ENCODE measurements around the gene YAF2. TPM values are rescaled to one million over a fixed set of nuclear protein-coding genes. Genes with fewer than 3 reads are reported as not detected.
A peak's percentile ranks its signal among the peaks of the same experiment; 100 is the strongest.

YAF2 gene
- total and polyA plus RNA-seq, 2 donors (not counting 1 experiment from before 2014, with no cell fraction given): 11.6 to 41.9 TPM

DNA sequence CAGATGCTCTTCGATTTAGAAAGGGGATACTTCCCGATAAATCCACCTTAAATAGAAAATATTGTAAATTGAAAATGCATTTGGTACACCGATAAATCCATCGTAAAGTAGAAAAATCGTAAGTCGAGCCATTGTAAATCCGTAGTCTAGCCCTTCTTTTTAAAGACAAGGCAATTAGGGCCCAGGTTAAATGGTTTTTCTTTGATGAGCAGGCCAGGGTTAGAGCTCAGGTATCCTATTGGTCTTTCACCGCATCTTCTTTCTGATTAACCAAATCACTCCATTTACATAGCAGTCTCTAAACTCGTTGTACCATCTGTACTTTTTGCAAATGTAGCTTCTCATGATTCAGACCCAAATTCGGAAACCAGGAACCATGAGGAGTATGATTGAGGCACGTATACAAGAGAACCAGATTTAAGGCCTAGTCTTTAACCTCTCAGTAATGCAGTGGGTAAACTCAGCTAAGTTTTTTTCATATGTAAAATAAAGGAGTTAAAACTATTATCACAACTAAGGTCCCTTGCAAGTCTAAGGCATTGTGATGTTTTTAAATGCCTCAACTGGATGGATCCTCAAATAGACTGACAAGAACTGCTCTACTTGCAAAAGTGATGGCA, 2.2 kb upstream of the YAF2 start:
- DNase-seq: no peak
- Mint-ChIP-seq H3K9me3 (ENCODE audit: insufficient read depth) (no peaks in the 10 kb centered on the region), H3K27me3 (no peaks in the 10 kb centered on the region), H3K4me1 (peaks cover 23% of the 10 kb centered on the region), H3K27ac (no peak overlapping the region), H3K4me3 (no peak overlapping the region)
- POLR2A ChIA-PET: interaction anchor here (1.1 kb wide), 1 partner anchor 87 kb away, joined by 3 read pairs; no protein-coding TSS in a partner anchor
- H3K4me3 ChIP-seq (ENCODE audit: control extremely low read depth in 1 of 5, extremely low read depth in 1 of 5, insufficient read depth in 1 of 5, low read depth in 2 of 5, low read length in 4 of 5): no peak overlapping the region
- intact Hi-C loops (cut with micrococcal nuclease): no loop called here
- H3K36me3 ChIP-seq (replicated peaks in 1 of 2; ENCODE audit: control extremely low read depth in 1 of 2, control insufficient read depth in 1 of 2, extremely low read depth in 1 of 2, insufficient read depth in 2 of 2, low read length in 1 of 2): no peaks in the 10 kb centered on the region
- no peaks in the 10 kb centered on the region for H3K27me3 ChIP-seq (replicated peaks in 1 of 4; ENCODE audit: control extremely low read depth in 1 of 4, control insufficient read depth in 3 of 4, insufficient read depth in 4 of 4, low read length in 3 of 4)
- 94% methylated on average over 3 of the region's 11 CpGs for WGBS (ENCODE audit: insufficient coverage)
- CTCF ChIA-PET: no interaction called here
- no peak overlapping the region for H2AFZ ChIP-seq (ENCODE audit: insufficient read depth, low read depth, low read length, poor library complexity, severe bottlenecking)
- H3K9me3 ChIP-seq (ENCODE audit: control extremely low read depth in 1 of 3, control insufficient read depth in 2 of 3, insufficient read depth in 1 of 3, low read length in 2 of 3): no peaks in the 10 kb centered on the region
- peaks cover 6% of the 10 kb centered on the region for H4K20me1 ChIP-seq (ENCODE audit: control insufficient read depth, insufficient read depth, low read length, poor library complexity, severe bottlenecking)
- H3K9ac ChIP-seq (ENCODE audit: low read length): no peak overlapping the region
- TF ChIP-seq, protein P1, sequence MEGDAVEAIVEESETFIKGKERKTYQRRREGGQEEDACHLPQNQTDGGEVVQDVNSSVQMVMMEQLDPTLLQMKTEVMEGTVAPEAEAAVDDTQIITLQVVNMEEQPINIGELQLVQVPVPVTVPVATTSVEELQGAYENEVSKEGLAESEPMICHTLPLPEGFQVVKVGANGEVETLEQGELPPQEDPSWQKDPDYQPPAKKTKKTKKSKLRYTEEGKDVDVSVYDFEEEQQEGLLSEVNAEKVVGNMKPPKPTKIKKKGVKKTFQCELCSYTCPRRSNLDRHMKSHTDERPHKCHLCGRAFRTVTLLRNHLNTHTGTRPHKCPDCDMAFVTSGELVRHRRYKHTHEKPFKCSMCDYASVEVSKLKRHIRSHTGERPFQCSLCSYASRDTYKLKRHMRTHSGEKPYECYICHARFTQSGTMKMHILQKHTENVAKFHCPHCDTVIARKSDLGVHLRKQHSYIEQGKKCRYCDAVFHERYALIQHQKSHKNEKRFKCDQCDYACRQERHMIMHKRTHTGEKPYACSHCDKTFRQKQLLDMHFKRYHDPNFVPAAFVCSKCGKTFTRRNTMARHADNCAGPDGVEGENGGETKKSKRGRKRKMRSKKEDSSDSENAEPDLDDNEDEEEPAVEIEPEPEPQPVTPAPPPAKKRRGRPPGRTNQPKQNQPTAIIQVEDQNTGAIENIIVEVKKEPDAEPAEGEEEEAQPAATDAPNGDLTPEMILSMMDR (IDR thresholded peaks at IDR 0.05): no peak
- no peak for TF ChIP-seq EZH2 (IDR thresholded peaks at IDR 0.05; ENCODE audit: borderline replicate concordance, insufficient read depth, low read depth, low read length, poor library complexity, severe bottlenecking)
- H3K4me2 ChIP-seq (replicated peaks; ENCODE audit: low read depth, low read length, poor library complexity, severe bottlenecking): no peak overlapping the region
- ATAC-seq (ENCODE audit: low read depth): no peak
- H3K27ac ChIP-seq (ENCODE audit: low read length in 2 of 2): no peak overlapping the region
- peaks cover 22% of the 10 kb centered on the region for H3K79me2 ChIP-seq (ENCODE audit: control insufficient read depth, insufficient read depth, low read length)
- H3K4me1 ChIP-seq (ENCODE audit: control insufficient read depth in 2 of 2, insufficient read depth in 2 of 2, low read length in 2 of 2): peaks cover 15 to 19% of the 10 kb centered on the region in 2 donors

DNA sequence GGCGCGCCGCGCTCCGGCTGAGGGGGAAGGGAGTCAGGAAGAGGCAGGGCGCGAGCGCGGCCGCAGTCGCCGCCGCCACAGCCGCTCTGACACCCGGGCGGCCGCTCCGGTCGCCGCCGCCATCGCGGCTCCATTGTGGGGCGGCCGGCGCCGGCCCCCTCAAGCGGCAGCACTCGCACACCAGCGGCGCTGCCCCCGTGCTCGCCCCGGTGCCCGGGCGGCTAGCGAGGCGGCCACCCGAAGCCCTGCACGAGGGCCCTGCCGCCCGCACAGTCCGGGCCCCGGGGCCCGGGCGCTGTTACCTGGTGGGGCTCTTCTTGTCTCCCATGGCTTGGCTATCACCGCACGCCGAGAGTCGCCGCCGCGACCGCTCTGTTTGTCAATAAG, 202 bp downstream of the YAF2 start:
- H3K27me3 ChIP-seq (replicated peaks in 1 of 4; ENCODE audit: control extremely low read depth in 1 of 4, control insufficient read depth in 3 of 4, insufficient read depth in 4 of 4, low read length in 3 of 4): no peaks in the 10 kb centered on the region
- TF ChIP-seq, protein P1 (IDR thresholded peaks at IDR 0.05): no peak
- no peak for TF ChIP-seq EZH2 (IDR thresholded peaks at IDR 0.05; ENCODE audit: borderline replicate concordance, insufficient read depth, low read depth, low read length, poor library complexity, severe bottlenecking)
- peaks cover 46% of the 10 kb centered on the region for H3K79me2 ChIP-seq (ENCODE audit: control insufficient read depth, insufficient read depth, low read length)
- DNase-seq: no peak
- peaks cover 13% of the 10 kb centered on the region for H4K20me1 ChIP-seq (ENCODE audit: control insufficient read depth, insufficient read depth, low read length, poor library complexity, severe bottlenecking)
- H3K36me3 ChIP-seq (replicated peaks in 1 of 2; ENCODE audit: control extremely low read depth in 1 of 2, control insufficient read depth in 1 of 2, extremely low read depth in 1 of 2, insufficient read depth in 2 of 2, low read length in 1 of 2): no peaks in the 10 kb centered on the region
- H3K27ac ChIP-seq (ENCODE audit: low read length in 2 of 2): peak overlapping the region; percentile 72 to 81
- H3K9ac ChIP-seq (ENCODE audit: low read length): peak overlapping the region; percentile 75
- H3K9me3 Mint-ChIP-seq (ENCODE audit: insufficient read depth): no peaks in the 10 kb centered on the region
- peak; percentile 39 for ATAC-seq (ENCODE audit: low read depth)
- WGBS (ENCODE audit: insufficient coverage): under 1% methylated on average over 46 of the region's 54 CpGs
- ChIA-PET CTCF (no interaction called here), POLR2A (interaction anchor here (0.8 kb wide), 1 partner anchor 246 kb away, joined by 4 read pairs; no protein-coding TSS in a partner anchor)
- peaks cover 29% of the 10 kb centered on the region for H3K4me1 Mint-ChIP-seq
- H3K27me3 Mint-ChIP-seq: no peaks in the 10 kb centered on the region
- peak overlapping the region; percentile 88 for H3K27ac Mint-ChIP-seq
- peak overlapping the region; percentile 91 for H3K4me3 Mint-ChIP-seq
- intact Hi-C loops (cut with micrococcal nuclease): loop anchor here (1.0 to 5.0 kb wide), 8 partner anchors 88 to 1521 kb away; partner anchors contain the start of genes GXYLT1, IRAK4, PPHLN1 and PUS7L
- H2AFZ ChIP-seq (ENCODE audit: insufficient read depth, low read depth, low read length, poor library complexity, severe bottlenecking): peak overlapping the region; percentile 89
- H3K4me2 ChIP-seq (replicated peaks; ENCODE audit: low read depth, low read length, poor library complexity, severe bottlenecking): peak overlapping the region; percentile 83
- H3K4me1 ChIP-seq (ENCODE audit: control insufficient read depth in 2 of 2, insufficient read depth in 2 of 2, low read length in 2 of 2): peaks cover 15 to 23% of the 10 kb centered on the region in 2 donors
- no peaks in the 10 kb centered on the region for H3K9me3 ChIP-seq (ENCODE audit: control extremely low read depth in 1 of 3, control insufficient read depth in 2 of 3, insufficient read depth in 1 of 3, low read length in 2 of 3)
- H3K4me3 ChIP-seq (ENCODE audit: control extremely low read depth in 1 of 5, extremely low read depth in 1 of 5, insufficient read depth in 1 of 5, low read depth in 2 of 5, low read length in 4 of 5): peak overlapping the region in 4 of 5 experiments; percentile 66 to 84 (median 76)
